AG09309 (cell line): ENCODE results near the gene TTLL8.

Experiments
- DNase-seq: peaks from one replicate; pipeline ENCODE4 v3.0.0-alpha.2; 2010; ENCODE audit warnings: low read depth
- H3K4me3 ChIP-seq: 2 replicates; pipeline ENCODE4 v1.5.1; 2011; ENCODE audit warnings: mild to moderate bottlenecking, low read depth, low read length, moderate library complexity; ENCODE audit not compliant: control insufficient read depth
- CTCF ChIP-seq: IDR thresholded peaks from 2 replicates; pipeline ENCODE4 v1.5.1; 2011; ENCODE audit warnings: mild to moderate bottlenecking, low read depth, low read length, inconsistent platforms; ENCODE audit not compliant: insufficient read depth, control insufficient read depth; ENCODE audit errors: missing control alignments

Gene TTLL8

DNA sequence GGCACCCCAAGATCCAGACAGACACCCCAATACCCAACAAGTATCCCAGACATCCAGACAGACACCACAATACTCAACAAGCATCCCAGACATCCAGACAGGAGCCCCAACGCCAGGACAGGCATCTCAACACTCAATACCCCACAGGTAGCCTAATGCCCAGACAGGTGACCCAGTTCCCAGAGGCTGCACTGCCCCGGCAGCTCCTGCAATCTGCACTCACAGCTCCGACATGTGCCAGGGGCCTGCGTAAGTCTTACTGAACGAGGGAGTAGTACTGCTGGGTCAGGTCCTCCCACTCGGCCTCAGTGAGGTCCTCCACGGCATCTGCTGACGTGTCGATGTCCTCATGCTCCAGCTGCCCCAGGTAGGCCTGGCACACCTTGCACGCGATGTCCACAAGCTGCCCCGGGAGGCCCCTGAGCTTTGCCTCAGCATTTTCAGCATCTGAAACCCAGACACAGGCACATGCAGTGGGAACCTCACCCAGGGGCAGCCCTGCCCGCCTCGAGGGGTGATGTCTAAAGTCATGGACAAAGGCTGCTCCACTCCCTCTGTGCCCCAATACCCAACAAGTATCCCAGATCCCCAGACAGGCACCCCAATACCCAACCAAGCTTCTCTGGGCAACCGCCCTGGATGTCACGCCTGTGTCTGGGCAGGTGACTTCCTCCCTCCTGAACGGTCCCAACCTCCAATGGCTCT is 16.6 kb downstream of the TTLL8 start:
- no peak for TF ChIP-seq CTCF
- no peak overlapping the region for H3K4me3 ChIP-seq
- no peak for DNase-seq

- no peak overlapping the region for H3K4me3 ChIP-seq
- DNase-seq = no peak
Observed at GRCh38 chr22:50040717-50041116, 17.4 kb downstream of the TTLL8 start.

GRCh38 chr22:50039669-50040443 is 18.2 kb downstream of the TTLL8 start:
- H3K4me3 ChIP-seq = no peak overlapping the region
- no peak for DNase-seq
- no peak for TF ChIP-seq CTCF

More at GRCh38 chr22:50040717-50041116, 17.4 kb downstream of the TTLL8 start:
- TF ChIP-seq CTCF = no peak

DNA sequence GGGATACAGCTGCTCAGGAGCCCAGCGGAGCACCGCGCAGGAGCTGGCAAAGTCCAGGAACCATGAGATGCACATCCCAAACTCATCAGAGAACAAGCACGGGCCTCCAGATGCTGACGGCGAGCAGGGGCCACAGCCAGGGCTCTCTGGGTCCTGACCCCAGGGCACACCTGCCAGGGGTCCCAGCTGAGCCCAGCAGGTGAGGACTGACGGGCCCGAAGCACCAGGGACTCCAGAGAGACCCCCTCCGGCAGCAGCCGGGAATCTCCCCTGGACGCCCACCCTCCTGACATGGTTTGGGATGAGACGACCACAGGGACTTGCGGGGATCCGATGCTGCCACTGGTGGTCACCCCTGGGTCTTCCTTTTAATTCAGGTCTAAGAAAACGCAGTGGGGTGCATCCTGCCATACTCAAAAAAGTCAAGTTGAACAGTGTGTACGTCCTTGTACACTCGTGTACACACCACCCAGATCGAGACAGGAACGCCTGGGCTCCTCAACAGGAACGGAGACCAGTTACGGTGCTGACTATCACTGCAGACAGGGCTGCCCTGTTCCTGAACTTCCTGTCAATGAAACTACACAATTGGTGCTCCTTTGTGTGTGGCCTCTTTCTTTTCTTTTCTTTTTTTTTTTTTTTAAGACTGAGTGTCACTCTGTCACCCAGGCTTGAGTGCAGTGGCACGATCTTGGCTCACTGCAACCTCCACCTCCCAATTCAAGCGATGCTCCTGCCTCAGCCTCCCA is 21.9 kb downstream of the TTLL8 start:
- H3K4me3 ChIP-seq = no peak overlapping the region
- no peak for DNase-seq
- no peak for TF ChIP-seq CTCF

GRCh38 chr22:50035131-50035881 is 22.8 kb downstream of the TTLL8 start:
- no peak for DNase-seq
- TF ChIP-seq CTCF = no peak
- H3K4me3 ChIP-seq = no peak overlapping the region
